Right kidney (tissue), 1 donor: ENCODE results near the gene ADAT3.
A peak's percentile ranks its signal among the peaks of the same experiment; 100 is the strongest.

Experiments
- DNase-seq: peaks from one replicate; pipeline ENCODE4 v3.0.0-alpha.2; 2016

ADAT3 gene

GRCh38 chr19:1942078-1942933 is 37.1 kb downstream of the ADAT3 start:
- DNase-seq = peak; percentile 81

- peak; percentile 27 for DNase-seq
Measured at GRCh38 chr19:1942934-1943555, 37.8 kb downstream of the ADAT3 start.

- no peak for DNase-seq
Measured at GRCh38 chr19:1943661-1944087, 38.5 kb downstream of the ADAT3 start.

- DNase-seq = no peak
Measured at GRCh38 chr19:1944088-1944915, 39.1 kb downstream of the ADAT3 start.

- no peak for DNase-seq
Measured at GRCh38 chr19:1944916-1945561, 39.8 kb downstream of the ADAT3 start.

- DNase-seq = peak; percentile 43
Measured at GRCh38 chr19:1945899-1946298, 40.7 kb downstream of the ADAT3 start.

- no peak for DNase-seq
Measured at GRCh38 chr19:1947651-1948209, 42.5 kb downstream of the ADAT3 start.

GRCh38 chr19:1949304-1950101 is 44.3 kb downstream of the ADAT3 start:
- DNase-seq = no peak

- DNase-seq = no peak
Measured at GRCh38 chr19:1950640-1951039, 45.4 kb downstream of the ADAT3 start.

GRCh38 chr19:1952635-1953034 is 47.4 kb downstream of the ADAT3 start:
- DNase-seq = no peak

GRCh38 chr19:1953037-1953436 is 47.8 kb downstream of the ADAT3 start:
- DNase-seq = no peak

GRCh38 chr19:1953441-1954094 is 48.4 kb downstream of the ADAT3 start:
- DNase-seq = no peak

- DNase-seq = no peak
Measured at GRCh38 chr19:1954532-1954933, 49.3 kb downstream of the ADAT3 start.

GRCh38 chr19:1955171-1956121 is 50.2 kb downstream of the ADAT3 start:
- DNase-seq = no peak

GRCh38 chr19:1956122-1956494 is 50.9 kb downstream of the ADAT3 start:
- no peak for DNase-seq

GRCh38 chr19:1956868-1957492 is 51.8 kb downstream of the ADAT3 start:
- DNase-seq = no peak

- DNase-seq = no peak
Measured at GRCh38 chr19:1957562-1958248, 52.5 kb downstream of the ADAT3 start.

- DNase-seq = no peak
Measured at GRCh38 chr19:1959928-1960589, 54.9 kb downstream of the ADAT3 start.
